Activated T-helper 9 cell treated with anti-CD3 and anti-CD28 coated beads, Interleukin-2, amount 50 U/mL, for 16 hours (primary cell): ENCODE data around the gene INTS1.
A peak's percentile ranks its signal among the peaks of the same experiment; 100 is the strongest.

Experiments used
- DNase-seq: peaks from one replicate; pipeline ENCODE4 v3.0.0-alpha.2; 2020; ENCODE audit warnings: low read depth

INTS1 gene

DNA sequence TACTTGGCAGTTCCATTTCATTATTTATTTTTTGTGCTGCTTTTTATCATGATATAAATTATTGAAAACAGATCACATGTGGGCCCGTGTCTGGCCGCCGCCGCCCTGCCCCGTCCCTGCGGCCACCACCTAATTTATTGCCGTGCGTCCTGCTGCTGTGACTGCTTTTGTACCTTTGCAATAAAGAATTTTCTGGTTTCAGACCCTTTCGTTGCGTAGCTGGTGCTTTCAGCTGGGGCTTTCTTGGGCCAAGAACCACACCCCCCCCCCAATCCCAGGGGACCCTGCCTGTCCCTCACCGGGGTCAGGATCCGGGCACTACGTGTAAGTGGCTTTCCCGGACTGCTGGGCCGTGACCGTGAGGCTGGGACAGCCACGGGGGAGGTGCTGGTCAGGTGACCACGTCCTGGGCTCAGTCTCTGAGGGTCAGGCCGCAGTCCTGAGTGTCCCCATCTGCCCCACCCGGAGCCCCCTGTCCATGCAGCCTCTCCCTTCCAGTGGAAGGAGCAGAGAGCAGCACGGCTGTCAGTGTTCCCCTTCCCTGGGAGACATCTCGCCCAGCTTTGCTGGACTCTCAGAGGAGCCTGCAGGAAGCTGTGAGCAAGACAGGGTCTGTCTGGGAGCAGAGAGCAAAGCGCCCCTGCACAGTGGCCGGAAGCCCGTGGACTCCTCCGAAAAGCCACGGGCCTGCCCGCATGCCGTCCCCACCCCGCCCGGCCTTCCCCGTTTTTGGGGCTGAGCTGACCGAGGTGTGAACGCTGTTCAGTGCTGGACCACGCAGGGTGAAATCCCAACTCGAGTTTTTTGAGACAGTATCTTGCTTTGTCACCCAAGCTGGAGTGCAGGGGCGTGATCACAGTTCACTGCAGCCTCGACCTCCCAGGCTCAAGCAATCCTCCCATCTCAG lies 38.9 kb upstream of the INTS1 start:
- DNase-seq, result no peak

DNA sequence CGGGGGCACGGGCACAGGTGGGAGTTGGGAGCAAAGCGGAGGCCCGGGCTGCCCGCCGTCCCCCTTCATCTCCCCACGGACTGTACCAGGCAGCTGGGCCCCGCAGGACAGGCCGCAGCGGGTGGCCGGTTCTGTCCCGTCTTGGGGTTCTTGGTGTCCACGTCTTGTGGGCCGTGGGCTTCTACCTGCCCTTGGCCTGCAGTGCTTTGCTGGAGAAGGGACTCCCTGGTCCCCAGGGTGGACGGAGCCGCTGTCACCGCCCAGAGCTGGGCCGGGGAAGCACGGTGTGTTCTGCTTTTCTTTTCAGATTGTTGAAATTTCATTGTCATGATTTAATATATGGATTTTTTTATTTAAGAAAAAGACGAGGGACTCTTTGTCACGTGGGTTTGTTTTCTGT lies 38.1 kb upstream of the INTS1 start:
- DNase-seq, result no peak

DNA sequence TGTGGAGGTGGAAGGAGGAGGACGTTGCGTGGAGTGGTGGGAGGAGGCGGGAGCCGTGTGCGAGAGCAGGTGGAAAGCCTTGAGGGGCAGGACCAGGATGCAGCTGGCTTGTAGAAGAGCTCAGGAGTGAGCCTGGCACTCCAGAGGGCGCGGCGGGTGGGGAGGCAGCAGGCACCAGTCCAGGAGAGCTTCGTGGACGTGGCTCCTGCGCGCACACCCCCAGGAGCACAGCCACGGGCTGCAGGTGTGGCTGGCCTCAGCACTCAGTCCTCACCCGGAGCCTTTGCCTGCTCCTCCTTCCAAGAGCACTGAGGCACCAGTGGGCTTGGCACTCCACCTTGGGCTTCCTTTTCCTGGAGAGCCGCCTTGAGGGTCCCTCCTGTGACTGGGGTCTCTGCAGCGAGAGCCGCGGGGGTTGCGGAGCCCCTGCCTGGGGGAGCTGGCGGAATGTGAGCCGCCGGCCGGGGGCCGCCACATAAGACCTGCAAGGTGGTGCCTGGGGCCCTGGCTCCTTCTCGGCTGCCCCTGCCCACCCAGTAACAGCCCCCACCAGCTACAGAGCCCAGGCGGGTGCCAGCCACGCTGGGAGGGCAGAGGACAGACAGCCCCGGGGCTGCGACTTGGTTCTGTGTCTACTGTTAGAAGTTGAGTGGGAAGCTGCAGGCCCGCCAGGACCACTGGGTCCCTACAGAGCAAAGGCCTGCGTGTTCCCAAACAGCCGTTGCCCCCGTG lies 37.4 kb upstream of the INTS1 start:
- no peak for DNase-seq

DNA sequence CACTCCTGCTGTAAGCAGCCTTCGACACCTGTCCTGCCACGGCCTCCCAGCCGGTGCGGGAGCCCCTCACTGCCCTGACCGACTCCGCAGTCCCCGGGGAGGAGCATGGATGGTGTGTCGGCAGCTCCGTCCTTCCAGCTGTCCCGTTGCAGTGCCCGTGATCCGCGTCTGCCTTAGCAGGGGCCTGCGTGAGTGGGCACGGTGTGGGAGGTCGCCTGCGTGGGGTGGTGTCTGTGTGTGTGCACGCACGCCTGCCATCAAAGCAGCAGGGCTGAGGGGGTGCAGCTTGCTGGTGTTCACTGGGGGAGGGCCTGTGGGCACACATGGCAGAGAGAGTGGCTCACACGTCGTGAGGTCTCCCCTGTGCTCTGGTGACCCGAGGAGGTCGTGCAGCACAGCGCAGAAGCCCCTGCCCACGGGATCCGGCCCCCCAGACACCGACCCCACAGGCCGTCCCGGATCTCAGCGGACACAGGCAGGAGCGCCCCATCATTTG lies 36.6 kb upstream of the INTS1 start:
- DNase-seq, result no peak

DNA sequence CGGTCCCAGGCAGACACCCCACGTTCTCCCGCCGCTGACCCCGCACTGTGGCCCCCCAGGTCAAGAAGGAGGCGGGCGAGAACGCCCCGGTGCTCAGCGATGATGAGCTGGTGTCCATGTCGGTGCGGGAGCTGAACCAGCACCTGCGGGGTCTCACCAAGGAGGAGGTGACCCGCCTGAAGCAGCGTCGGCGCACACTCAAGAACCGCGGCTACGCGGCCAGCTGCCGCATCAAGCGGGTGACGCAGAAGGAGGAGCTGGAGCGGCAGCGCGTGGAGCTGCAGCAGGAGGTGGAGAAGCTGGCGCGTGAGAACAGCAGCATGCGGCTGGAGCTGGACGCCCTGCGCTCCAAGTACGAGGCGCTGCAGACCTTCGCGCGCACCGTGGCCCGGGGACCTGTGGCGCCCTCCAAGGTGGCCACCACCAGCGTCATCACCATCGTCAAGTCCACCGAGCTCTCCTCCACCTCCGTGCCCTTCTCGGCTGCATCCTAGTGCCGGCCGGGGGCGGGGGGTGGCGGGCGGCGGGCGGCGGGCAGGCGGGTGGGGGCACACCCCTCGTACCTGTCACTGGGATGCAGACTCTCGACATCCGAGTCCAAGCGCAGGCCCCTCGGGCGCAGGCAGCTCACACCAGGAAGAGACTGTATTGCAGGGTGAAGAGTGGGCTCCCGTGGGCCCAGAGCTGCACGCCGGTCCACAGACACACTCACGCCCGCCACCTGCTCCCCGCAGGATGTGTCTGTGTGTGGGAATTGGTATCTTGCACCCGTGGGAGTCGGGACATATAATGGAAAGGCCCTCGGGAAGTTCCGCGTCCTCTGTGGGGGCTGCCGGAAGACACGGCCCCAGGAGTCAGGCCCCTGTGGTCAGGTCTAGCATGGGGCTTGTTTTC lies 35.9 kb upstream of the INTS1 start:
- DNase-seq, result no peak

DNA sequence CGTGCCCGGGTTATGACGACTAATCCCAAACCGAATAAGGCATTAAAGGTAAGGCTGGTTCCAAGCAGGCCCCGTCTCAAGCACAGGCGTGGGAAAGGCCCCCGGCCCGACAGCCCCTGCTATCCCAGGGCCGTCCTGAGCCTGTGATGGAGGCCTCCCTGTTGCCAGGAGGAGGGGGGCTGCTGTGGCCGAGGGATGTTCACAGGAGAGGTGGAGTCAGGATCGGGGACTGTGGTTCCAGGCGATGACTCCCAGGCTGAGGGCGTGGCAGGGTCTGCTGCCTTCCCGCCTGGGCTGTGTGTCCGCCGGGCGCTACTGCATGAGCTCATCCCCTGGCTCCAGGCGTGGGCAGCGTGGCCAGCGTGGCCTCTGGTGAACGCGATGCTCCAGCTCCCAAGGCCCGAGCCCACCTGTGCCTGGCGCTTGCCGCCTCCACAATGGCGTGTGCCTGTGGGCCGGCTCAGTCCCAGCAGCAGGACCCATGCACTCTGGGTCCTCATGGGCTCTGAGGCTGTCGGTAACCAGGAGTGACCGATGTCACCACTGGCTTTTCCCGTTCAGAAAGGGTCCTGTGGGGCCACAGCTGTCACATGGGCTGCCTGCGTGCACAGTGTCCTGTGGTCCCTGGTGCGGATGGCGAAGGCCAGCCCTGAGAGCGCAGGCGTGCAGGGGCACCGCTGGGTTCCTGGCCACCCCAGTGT lies 35.1 kb upstream of the INTS1 start:
- no peak for DNase-seq

DNA sequence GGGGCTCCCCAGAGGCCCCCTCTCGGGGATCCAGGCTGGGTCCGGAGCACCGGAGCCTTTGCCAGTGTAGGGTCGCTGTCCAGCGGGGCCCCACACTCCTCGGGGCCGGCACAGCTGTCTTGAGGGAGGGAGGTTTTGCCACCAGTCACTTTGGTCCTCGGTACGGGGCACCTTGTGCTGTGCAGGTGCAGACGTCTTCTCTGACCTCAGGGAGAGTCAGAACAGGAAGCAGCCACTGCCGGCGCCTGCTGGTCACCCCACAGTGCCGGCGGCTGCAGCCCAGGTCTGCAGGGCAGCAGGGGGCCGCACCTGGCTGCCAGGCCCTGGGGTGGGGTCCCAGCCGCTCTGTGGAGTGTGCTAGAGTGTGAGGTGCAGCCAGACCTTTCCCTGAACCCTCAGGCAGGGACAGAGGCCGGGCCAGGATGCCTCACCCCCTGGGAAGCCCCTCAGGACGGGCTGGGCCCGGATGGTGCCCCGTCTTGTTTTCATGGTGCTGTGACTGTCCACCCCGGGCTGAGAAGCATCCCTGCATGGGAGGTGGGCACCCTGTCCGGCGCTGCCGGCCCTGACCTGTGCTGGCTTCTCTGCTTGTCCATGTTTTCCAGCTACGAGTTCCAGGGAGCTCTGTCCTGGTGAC lies 34.5 kb upstream of the INTS1 start:
- DNase-seq, result no peak

DNA sequence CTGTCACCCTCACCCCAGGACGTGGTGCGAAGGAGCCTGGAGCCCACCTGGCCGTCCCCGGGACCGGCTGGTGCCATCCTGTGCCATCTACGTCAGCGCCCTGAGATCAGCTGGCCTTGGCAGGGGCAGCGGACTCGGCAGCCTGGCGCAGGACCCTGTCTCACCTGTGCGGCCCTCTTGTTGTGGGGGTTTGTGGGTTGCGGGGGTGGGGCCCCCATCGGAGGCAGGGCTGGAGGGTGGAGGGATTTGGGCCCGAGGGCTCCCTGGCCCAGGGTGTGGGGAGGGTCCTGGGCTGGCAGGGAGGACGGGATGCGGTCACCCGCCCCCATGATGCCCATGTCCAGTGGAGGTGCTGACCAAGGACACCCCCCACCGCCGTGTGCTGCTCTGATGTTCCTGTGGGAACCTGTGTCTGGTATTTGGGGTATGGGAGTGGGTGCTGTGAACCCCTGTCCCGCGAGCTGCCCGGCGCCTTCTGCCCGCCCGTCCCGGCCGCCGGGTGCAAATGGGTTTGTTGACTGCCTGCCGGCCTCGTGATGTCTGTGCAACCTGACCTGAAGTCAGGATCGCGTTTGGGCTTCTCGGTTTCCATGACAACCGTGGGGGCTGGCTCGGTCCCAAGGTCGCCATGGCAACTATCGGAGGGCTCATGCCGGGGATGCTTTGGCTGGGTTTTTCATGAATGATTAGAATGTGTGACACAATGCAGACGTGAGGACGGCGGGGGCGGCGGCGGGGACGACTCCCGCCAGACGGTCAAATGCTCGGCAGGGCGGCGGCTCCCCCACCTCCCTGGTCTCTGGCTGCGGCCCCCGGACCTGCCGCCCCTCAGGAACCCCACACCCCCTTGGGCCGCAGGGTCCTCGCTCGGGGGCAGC lies 33.6 kb upstream of the INTS1 start:
- DNase-seq, result no peak

DNA sequence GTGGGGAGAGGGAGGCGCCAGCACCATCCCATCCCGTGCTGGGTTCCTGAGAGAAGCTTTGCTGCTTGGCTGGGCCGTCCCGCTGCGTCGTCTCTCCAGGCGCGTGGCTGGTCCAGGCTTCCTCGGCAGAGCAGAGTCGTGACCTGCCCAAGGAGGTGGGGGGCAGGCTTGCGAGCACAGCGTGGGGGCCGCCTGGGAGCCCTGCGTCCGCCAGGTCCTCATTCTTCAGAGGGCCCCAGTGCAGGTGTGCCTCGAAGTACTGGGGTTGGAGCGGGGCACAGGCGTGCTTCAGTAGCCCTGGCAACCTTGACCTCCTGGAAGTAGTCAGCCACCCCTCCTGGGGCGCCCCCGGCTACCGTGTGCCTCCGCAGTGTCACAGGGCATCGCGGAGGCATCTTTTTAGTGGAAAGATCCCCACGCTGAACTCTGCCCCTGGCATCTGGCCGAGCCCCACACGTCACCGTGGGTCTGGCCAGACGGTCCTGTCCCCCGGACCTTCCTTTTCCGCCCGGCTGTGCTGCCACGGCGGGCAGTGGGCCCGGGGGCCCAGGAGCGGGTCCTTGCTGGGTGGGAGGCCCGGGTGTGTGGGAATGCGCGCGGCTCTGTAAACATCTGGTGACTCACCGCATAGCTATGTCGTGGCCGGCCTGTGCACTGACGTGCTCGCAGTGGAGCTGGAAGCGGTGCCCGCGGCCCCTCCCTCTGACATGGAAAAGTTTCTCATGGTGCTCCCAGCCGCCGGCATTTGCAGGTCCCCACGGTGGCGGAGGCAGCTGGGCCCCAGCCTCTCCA lies 32.8 kb upstream of the INTS1 start:
- DNase-seq, result no peak

DNA sequence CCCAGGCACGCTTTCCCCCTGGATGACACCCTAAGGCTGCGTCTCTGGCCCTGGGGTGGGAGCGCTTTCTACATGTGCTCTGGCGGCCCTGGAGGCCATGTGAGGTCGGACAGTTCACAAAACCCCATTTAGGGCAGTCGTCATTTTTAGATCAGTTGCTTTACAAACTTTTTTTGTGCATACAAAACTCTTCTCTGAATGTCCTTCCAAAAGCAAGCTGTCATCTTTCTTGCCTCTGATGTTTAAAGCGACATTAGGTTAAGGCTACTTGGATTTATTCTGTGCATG lies 32.2 kb upstream of the INTS1 start:
- no peak for DNase-seq

DNA sequence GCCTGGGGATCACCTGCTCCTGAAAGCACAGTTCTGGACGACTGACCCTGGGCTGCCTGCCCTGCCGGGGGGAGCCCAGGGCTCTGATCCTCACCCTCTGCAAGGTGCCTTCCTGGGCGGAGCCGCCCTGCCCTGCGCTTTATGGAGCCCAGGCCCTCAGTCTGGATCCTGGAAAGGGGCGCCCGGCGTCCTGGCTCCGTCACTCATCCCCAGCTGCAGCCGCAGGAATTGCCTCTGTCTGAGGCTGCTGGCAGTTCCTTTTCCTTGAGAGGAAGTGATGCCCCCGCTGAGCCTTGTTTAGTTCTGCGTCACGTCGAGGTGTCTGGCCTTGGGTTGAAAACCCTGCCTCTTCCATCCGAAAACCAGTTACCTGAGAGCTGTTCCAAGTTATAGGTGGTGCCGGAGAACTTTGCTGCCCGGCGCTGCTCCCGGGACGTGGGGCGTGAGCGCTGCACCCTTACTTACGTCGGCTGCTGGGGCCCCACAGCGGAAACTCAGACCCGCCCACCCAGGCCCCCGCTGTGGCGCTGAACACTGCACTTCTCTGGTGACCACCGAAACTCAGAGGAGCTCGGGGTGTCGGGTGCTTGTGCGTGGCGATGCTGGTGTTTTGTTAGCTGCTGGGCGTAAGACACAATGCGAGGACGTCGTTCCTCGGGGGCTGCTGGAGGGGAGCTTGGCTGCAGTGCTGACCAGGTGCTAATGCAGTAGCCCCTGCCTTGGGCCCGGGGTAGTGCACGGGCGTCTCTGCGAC lies 31.7 kb upstream of the INTS1 start:
- no peak for DNase-seq

DNA sequence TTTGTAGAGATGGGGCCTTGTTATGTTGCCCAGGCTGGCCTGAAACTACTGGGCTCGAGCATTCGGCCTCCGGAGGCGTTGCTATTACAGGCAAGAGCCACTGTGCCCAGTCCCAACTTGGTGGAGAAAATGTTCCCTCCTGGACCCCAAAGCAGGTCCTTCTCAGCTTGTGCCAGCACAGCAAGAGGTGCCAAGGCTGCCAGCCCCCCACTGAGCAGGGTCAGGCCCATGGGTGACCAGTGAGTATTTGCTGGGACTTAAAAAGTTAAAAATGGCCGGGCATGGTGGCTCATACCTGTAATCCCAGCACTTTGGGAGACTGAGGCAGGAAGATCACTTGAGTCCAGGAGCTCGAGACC lies 30.9 kb upstream of the INTS1 start:
- no peak for DNase-seq

DNA sequence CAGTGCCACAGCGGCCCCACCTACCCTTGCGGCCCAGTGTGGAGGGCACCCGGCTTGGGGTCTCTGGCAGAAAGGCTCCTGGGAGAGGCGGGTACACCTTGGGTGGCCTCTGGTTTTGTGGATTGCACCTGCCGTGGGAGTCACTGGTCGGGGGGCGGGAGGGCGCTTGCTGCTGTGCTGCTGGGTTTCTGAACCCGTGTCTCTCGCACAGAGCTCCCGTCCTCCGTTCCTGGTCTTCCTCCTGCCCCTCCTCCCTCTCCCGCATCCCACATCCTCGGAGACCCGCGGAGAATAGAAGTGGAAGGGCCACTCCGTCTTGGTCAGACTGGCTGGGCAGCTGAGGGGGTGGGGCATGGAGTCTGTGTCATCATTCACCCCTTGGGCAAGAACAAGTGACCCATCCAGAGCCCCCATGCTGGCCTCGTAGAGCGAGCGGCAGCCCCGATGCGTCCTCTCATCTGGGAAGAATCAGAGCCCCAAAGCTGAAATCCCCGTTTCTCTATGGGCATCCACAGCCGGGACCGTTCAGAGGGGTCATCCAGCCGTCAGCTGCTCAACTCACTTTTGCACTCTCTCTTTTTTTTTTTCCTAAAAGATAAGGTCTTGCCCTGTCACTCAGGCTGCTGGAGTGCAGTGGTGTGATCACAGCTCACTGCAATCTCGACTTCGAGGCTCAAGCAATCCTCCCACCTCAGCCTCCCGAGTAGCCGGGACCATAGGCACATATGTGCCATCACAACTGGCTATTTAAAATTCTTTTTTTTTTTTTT lies 30.3 kb upstream of the INTS1 start:
- no peak for DNase-seq

DNA sequence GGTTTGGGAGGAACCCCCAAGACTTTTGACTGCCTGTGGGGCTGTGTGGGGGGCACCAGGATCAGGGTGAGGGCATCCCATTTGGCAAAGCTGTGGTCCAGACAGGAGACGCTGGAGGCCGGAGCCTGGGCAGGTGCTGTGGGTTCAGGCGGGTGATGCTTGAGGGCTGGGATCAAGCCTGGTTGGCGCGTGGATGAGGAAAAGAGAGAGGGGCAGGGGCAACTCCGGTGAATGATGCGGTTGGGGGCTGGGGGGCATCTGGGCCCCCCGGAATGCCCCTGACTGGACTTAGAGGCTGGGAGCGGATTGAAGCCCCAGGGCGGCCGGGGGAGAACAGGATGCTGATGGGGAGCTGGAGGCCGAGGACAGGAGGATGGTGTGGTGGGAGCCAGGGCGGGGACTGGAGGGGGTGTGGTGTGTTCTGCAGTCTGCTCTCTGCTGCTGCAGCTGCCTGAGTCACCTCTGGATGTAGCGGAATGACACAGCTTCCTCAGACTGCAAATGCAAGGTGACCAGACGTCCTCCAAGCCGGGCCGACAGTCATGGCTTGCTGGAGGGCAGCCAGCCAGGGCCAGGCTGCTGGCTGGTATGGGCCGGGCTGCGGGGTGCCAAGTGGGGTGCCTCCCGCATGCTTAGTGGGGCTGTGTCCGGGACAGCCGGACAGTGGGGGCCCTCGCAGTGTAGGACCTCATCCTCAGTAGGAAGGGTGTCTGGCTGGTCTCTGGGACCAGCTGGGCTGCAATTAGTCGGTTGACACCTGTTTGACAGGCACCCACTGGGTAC lies 29.5 kb upstream of the INTS1 start:
- no peak for DNase-seq

DNA sequence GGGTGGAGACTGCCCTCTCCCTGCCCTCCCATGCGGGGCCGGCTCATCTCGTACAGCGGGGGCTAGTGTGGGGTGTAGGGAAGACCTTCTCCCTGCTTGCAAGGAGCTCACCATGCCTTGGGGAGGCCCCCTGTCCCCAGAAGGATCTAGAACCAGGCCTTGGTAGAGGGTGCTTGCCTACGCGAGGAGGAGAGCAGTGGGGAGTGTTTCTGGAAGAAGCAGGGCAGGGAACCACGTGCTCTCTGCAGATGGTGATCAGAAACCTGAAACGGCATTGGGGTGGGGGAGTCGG lies 29.0 kb upstream of the INTS1 start:
- no peak for DNase-seq

DNA sequence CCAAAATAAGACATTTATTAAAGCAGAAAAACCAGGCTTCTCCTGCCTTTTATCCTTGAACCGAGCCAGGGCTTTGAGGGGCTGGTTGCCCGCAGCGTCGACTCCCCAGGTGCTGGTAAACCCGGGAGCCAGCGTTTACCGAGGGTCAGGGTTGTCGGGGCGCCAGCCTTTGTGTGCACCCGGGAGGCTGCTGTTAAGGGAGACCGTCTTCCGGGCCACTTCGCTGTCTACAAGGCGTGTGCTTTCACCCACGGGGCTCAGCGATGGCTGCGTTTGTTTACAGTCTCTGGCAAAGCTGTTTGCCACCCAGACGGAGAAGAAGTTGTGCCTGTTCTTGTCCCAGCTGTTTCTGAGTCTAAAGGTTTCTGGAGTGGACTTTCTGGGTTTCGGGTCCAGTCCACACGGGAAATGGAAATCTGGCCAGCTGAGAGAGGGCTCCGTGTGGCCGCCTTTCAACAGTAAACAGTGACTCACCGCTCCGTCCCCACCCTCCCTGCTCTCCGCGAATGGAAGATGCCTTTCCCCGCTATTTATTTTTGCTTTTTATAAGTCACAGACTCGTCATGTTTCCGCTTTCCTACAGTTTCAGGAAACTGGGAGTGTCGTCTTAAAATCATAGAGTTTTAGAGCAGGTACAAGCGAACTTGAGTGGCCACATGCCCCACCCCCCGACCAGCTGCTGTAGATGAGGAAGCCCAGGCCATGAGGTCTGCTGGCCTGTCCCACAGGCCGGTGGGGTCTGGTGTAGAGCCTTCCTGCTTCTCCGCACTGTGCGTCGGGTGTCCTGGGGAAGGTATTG lies 28.5 kb upstream of the INTS1 start:
- peak; percentile 50 for DNase-seq

DNA sequence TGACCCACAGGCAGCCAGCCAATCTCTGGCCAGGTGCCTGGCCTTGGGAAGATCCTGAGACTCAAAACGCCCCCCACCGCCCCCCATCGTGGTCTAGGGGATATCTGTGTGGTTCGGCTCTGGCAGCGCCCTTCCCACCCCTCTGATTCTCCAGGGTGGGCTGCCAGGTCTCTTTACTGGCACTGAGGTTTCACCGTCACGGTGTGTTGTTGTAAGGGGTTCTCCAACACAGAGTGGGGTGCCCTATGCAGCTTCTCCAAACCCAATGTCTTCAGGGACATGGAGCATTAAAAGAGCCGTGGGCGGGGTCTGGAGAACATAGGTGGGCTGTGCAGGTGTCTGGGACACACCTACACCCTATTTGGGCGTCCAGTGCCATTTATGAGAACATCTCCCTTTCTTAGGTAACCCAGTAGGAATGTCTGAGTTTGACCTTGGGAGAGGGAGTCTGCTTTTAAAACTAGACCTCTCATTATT lies 27.8 kb upstream of the INTS1 start:
- DNase-seq, result no peak
